Hematopoietic multipotent progenitor cell treated with erythropoietin and hydrocortisone succinate and interleukin-3 and kit ligand, for 17 days (in vitro differentiated cells): Measurements from ENCODE around the gene SLC10A3.
A peak's percentile ranks its signal among the peaks of the same experiment; 100 is the strongest.

Experiments used
- DNase-seq: peaks from one replicate; pipeline ENCODE4 v3.0.0-alpha.2; 2015; ENCODE audit warnings: low spot score

The SLC10A3 gene

DNA sequence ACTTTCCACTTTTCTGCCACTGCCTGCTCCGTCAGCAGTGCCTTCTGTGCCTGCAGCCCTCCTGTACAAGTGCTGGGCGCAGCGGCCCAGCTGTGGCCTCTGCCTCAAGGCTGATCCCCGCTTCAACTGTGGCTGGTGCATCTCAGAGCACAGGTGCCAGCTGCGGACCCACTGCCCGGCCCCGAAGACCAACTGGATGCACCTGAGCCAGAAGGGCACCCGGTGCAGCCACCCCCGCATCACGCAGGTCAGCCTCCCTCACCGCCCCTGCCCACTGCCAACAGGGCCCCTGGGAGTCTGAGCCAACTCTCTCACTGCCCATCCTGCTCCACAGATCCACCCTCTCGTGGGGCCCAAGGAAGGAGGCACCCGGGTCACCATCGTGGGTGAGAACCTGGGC lies 24.8 kb downstream of the SLC10A3 start:
- no peak for DNase-seq

DNA sequence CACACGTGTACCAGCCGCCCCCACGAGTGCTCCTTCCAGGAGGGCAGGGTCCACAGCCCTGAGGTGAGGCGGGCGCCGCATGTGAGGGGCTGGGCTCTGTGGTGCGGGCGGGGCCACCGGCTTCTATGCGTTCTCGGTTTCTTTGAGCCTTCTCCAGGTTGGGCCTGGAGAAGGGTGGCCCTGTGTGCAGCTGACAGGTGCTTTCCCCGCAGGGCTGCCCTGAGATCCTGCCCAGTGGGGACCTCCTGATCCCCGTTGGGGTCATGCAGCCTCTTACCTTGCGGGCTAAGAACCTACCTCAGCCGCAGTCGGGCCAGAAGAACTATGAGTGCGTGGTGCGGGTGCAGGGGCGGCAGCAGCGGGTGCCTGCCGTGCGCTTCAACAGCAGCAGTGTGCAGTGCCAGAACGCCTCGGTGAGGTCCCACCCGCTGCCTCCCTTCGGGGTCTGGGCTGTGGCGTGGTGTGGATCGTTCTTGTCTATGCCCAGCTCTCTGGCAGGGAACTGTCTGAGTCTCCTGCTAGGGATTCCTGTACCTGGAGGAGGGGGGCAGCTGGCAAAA lies 25.5 kb downstream of the SLC10A3 start:
- DNase-seq = no peak

- no peak for DNase-seq
Observed at GRCh38 chrX:154463611-154464220, 26.7 kb downstream of the SLC10A3 start.

DNA sequence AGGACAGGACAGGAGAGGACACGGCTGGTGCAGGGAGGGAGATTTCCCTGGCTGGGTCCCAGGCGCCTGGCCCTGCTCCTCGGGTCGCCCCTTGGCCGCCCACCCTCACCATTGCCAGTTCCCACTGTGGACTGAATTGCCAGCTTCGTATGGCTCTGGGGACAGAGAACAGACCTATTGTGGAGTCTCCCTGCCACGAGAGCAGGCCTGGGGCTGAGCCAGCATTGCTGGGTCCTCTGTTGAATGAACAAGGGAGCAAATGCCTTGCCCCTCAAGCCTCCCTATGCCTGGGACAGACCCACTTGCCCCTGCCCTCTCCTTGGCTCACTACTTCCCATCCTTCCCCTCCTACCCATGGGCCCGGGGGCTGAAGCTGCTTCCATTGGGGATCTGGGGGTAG lies 28.0 kb downstream of the SLC10A3 start:
- no peak for DNase-seq

GRCh38 chrX:154460326-154460725 lies 30.1 kb downstream of the SLC10A3 start:
- DNase-seq = no peak

GRCh38 chrX:154459832-154460231 lies 30.6 kb downstream of the SLC10A3 start:
- no peak for DNase-seq

- peak; percentile 46 for DNase-seq
Observed at GRCh38 chrX:154458954-154459778, 31.3 kb downstream of the SLC10A3 start.

GRCh38 chrX:154458116-154458953 lies 32.1 kb downstream of the SLC10A3 start, which contains the start of gene PLXNA3:
TSS of gene PLXNA3 (plus strand) at chrX:154458281. CDS start at chrX:154460184, 1,903 bp downstream.
- no peak for DNase-seq

DNA sequence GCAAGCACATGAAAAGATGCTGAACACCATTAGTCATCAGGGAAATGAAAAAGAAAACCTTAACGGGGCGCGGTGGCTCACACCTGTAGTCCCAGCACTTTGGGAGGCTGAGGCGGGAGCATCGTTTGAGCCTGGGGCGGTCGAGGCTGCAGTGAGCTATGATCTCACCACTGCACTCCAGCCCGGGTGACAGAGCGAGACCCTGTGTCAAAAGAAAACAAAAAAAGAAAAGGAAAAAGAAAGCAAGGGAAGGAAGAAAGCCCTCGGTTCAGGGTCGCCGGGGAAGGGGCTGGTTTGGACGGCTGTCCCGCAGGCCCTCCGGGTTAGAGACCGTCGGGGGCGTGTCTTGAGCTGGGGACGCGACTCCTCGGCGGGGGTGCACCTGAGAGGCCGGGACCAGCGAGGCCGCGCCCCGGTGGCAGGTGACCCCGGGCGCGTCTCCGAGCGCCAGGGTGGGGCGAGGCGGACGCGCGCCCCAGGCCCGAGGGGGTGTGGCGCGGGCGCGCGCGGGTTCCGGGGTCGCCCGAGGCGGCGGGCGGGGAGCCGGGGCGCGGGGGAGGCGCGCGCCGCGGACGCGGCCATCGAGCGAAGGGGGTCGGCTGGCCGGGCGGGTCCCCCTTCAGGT lies 32.8 kb downstream of the SLC10A3 start:
- DNase-seq = no peak

- no peak for DNase-seq
Observed at GRCh38 chrX:154452823-154453222, 37.6 kb downstream of the SLC10A3 start.

GRCh38 chrX:154450312-154450711 lies 40.1 kb downstream of the SLC10A3 start:
- no peak for DNase-seq

GRCh38 chrX:154449618-154450017 lies 40.8 kb downstream of the SLC10A3 start:
- no peak for DNase-seq

GRCh38 chrX:154448484-154448883 lies 41.9 kb downstream of the SLC10A3 start:
- DNase-seq = no peak

DNA sequence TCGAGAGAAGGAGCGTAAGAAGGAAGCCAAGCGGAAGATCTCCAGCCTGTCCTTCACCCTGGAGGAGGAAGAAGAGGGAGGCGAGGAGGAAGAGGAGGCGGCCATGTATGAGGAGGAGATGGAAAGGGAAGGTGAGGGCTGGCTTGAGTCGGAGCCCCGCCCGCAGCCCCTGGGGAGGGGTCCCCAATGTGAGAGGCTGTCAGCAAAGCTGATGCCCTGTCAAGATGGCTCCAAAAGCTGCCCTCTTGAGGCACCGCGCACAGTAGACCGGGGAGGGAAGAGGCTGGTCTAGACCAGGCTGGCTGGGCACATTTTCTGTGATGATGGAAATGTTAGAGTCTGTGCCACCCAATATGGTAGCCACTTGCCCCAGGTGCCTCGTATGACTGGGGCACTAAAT lies 44.0 kb downstream of the SLC10A3 start:
- no peak for DNase-seq

DNA sequence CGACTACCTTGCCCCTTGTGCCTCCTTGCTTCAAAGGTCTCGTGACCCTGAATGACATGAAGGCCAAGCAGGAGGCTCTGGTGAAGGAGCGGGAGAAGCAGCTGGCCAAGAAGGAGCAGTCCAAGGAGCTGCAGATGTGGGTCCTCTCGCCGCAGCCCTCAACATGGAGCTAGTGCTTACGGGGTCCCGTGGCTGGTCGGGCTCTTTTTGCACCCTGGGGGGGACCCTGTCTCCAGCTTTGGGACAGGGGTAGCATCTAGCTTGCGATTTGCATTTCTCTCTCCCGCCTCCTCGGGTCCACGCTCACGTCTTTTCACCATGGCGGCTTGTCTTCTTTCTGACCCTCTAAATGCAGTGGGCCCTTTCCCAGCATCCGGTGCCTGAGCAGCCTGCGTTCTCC lies 44.7 kb downstream of the SLC10A3 start:
- DNase-seq = no peak

- DNase-seq = no peak
Observed at GRCh38 chrX:154444755-154445246, 45.6 kb downstream of the SLC10A3 start.

DNA sequence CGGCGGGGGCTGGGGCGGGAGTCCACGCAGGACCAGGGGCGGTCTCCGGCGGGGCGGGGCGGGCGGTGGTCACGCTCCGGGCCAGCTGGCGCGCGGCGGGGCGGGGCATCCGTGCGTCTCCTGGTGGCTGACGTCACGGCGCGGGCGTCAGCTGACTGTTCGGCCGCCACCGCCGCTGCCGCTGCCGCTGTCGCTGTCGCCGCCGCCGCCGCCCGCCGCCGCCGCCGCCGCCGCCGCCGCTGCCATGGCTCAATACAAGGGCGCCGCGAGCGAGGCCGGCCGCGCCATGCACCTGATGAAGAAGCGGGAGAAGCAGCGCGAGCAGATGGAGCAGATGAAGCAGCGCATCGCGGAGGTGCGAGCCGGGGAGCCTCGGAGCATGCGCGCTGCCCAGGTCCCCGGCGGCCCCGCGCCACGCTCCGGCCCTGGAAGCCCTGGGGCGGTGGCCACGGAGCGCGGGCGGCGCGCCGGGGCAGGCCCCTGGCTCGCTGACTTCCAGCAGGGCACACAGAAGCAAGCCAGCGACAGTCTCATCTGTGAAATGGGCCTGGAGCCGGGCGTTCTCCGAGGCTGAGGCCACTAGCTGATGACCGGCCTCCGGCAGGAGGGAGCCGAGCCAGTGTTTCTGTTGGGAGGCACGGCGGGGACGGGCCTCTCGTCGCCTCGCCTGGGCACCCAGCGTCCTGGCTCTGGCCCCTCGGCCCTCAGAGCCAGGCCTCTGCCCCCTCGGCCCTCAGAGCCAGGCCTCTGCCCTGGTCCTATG lies 46.3 kb downstream of the SLC10A3 start, which contains the start of gene FAM50A:
Gene FAM50A, plus strand, starts transcription at position 150 of the 763 bp plus-strand sequence. Its CDS starts 95 bp downstream, at position 245.
- DNase-seq = peak; percentile 84

GRCh38 chrX:154443479-154443910 lies 46.9 kb downstream of the SLC10A3 start:
- no peak for DNase-seq

DNA sequence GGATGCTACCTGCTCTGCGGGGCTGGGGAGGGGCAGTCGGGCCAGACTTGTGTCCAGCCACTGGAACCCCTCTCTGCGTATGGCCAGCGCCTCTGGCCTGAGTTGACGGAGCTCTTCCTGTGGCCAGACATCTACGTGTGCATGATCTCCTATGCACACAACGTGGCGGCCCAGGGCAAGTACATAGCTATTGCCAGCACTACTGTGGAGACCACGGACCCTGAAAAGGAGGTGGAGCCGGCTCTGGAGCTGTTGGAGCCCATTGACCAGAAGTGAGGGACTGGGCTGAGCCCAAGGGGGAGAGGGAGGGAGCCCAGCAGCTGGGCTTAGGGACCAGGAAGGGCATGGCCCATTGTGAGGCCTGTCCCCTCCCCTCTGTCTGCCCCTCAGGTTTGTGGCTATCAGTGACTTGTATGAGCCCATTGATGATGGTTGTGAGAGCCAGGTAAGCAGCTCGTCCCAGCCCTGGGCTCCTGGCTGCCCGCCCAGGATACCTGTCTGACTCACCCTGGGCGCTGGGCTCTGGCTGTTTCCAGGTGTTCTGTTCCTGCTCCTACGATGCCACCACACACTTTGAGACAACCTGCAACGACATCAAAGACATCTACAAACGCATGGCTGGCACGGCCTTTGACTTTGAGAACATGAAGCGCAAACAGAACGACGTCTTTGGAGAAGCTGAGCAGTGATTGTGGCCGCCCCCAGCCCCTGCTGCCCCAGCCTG lies 48.3 kb downstream of the SLC10A3 start:
- DNase-seq = no peak

DNA sequence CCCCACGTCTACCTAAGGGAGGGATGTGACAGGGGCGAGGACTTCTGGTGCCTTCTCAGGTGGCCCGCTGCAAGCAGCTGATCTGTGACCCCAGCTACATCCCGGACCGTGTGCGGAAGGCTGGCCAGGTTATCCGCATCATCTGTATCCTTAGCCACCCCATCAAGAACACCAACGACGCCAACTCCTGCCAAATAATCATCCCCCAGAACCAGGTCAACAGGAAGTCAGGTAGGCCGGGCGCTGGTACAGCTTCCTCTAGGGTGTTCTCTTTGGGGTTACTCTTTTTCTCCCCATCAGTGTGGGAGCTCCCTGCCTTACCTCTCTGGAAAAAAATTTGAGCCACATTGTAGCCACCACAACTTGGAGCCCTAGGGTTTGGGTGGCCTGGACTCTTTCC lies 48.9 kb downstream of the SLC10A3 start:
- DNase-seq = no peak
